ENCODE data around the gene CENPB.

CENPB gene

DNA sequence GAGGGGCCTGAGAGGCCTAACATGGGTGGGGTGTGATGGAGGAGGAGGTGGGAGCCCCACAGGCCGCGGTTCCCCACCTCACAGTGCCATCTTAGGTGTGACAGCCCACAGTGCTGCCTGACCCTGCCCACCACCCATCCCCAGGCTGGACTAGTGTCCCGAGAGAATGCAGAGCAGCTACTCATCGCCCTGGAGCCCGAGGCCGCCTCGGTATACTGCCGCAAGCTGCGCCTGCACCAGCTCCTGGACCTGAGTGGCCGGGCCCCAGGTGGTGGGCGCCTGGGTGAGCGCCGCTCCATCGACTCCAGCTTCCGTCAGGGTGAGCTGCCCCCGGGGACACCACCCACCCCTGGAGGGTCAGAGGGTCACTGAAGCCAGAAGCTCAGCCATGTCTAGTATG is 38.5 kb downstream of the CENPB start:
- DNase-seq: no peak

DNA sequence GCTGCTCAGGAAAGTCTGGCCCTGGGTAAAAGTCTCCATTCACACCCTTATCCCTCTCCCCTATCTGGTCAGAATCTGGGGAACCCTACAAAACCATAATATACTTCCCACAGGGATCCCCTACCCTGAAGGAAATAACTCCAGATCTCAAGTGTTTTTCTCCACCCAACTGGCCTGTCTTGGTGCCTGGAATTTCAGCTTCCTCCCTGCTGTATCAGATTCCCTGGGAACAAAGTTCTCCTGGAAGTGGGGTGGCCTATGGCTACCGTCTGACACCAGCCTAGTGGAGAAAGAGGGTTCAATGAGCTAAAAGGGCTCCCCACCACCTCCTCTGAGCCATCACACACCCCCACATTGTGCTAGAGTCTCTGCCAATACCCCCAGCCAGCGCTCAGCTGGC is 39.1 kb downstream of the CENPB start:
- DNase-seq: no peak

DNA sequence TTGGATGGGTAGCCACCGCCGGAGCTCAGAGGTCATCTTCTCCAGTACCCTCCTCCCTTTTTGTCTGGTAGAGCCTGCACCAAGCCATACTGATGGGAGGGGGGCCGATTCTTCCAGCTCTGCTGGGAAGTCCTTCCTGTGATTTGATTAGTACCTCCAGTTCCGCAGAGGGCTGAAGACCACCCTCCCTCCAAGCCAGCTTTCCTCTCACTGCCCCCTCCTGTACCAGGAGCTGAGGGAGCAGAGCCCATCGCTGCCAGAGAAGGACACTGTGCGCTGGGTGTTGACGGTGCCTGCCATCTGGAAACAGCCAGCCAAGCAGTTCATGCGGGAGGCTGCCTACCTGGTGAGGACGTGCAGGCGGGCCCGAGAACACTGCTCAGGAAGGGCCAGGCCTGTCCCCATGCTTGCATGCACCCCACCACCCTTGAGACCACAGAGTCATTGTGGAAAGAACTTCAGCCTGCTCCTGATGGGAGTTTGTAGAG is 40.8 kb downstream of the CENPB start:
- no peak for DNase-seq

DNA sequence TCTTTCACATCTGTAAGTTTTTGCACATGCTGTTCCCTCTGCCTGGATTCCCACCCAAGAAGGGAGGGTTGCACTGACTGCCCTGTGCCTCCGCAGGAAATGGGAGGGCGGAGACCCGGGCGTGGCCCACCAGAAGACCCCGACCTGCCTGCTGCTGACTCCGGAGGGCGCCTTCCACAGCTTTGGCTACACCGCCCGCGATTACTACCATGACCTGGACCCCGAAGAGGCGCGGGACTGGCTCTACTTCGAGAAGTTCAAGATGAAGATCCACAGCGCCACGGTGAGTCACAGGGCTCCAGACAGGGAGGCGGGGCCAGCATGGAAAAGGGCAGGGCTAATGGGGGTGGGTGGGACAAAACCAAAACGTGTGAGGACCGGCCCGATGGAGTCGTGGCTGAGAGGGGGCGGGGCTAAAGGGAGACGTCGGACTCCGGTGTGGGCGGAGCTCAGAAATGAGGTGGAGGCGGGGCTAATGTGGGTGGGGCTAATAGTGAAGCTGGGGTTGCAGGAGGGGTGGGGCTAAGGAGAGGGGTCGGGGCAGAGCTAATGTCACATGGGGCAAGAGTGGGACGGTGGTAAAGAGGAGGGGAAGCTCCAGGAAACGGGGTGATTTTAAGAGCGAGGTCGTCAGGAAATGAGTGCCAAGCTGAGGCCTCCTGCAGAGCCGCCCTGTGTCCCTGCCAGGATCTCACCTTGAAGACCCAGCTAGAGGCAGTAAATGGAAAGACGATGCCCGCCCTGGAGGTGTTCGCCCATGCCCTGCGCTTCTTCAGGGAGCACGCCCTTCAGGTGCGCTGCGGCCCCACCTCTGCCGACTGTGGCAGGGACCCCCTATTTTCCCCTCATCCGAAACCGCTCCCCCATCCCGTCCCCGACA is 41.5 kb downstream of the CENPB start:
- peak; percentile 72 for DNase-seq

DNA sequence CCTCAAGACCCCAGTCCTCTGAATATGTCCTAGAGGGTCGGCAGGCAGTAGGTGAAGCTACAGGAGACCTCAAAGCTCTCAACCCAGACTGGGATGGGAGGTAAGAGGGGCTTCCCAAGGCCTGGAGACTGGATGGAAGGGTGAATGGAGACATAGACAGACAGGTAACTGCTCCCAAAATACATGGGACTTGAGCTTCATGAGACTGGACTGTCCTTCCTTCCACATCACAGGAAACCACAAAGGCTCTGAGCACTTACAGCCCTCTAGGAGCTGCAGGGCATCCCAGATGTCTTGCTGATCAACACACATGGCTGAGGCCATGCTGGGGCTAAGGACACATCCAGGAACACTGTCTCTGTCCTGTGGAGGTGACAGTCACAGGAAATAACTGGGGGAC is 42.5 kb downstream of the CENPB start:
- DNase-seq: no peak

DNA sequence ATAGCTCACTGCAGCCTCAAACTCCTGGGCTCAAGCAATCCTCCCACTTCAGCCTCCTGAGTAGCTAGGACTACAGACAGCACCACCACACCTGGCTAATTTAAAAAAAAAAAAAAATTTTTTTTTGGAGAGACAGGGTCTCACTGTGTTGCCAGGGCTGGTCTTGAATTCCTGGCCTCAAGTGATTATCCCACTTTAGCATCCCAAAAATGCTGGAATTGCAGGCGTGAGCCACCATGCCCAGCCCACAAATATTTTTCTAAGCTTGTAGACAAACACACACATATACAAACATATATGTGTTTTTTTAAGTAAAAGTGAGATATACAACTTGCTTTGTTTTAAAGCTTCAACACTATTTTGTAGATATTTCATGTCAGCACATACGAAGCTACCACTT is 43.3 kb downstream of the CENPB start:
- no peak for DNase-seq

DNA sequence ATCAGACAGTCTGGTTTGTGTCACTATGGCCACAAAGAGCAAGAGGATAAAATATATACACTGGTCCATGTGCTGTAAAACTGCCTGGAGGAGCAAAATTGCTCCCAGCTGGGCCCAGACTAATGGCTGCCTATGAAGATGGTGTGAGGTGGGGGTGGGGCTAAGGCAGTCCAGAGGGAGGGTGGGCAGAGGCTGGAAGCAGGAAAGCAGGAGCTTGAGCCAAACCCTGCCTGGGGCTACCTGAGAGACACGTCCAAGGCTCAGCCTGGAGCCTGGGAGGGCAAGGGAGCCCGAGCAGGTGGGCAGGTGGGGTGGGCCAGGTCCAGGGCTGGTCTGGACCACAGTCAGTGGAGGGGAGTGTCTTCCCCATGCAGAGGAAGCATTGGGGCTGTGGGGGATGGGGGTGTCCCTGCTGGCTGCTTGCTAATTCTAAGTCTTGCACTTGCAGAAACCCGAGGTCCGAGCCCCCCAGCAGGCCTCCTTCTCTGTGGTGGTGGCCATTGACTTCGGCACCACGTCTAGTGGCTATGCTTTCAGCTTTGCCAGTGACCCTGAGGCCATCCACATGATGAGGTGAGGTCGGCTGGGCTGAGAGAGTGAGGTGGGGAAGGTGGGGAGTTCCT is 44.6 kb downstream of the CENPB start:
- no peak for DNase-seq

DNA sequence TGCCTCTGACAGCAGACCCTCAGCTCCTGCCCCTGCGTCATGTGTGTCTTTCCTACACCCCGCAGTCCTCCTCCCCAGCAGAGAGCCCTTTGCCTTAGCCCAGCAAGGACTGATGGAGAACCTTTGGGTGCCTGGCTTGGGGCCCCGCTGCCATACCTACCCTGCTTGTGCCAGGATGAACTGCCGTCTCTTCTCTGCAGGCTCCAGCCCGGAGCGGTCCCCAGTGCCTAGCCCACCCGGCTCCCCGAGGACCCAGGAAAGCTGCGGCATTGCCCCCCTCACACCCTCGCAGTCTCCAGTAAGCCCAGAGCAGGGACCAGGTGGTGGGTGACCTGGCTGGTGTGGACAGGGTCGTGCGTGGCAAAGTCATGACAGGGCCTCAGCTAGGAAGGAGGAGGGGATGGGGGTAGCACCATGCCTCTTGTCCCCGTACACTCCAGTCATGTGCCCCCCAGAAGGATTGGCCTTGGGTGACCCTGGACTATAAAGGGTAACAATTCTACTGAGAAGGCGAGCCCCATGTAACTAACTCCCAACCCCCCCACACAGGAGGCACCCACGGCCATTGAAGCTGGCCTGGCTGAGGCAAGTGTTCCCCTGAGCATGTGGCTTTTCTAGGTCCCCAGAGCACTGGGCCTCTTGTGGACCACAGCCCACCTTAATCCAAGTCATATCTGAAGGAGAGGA is 45.8 kb downstream of the CENPB start:
- DNase-seq: no peak

DNA sequence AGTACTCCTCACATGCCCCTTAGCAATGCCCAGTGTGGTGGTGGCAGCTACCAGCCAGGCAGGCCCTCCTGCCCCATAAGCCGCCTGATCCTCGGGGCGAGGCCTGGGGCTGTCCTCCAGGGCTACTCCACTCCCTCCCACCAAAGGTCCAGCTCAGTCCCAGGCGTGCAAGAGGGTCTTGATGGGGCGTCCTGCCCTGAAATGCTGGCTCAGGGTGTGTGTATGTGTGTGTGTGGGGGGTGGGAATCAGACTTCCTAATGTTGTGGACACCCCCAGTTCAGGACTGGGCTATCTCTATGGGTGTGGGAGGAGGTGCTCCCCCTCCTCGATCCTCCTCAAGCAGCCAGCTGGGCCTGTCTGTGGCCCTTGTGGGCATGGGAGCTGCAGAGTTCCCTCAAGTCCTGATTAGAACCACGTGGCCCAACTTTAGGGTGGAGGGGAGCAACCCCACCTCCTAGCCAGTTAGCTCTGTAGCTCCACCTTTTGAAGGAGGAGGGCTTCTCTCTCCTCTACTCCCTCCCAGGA is 46.6 kb downstream of the CENPB start:
- DNase-seq: no peak

DNA sequence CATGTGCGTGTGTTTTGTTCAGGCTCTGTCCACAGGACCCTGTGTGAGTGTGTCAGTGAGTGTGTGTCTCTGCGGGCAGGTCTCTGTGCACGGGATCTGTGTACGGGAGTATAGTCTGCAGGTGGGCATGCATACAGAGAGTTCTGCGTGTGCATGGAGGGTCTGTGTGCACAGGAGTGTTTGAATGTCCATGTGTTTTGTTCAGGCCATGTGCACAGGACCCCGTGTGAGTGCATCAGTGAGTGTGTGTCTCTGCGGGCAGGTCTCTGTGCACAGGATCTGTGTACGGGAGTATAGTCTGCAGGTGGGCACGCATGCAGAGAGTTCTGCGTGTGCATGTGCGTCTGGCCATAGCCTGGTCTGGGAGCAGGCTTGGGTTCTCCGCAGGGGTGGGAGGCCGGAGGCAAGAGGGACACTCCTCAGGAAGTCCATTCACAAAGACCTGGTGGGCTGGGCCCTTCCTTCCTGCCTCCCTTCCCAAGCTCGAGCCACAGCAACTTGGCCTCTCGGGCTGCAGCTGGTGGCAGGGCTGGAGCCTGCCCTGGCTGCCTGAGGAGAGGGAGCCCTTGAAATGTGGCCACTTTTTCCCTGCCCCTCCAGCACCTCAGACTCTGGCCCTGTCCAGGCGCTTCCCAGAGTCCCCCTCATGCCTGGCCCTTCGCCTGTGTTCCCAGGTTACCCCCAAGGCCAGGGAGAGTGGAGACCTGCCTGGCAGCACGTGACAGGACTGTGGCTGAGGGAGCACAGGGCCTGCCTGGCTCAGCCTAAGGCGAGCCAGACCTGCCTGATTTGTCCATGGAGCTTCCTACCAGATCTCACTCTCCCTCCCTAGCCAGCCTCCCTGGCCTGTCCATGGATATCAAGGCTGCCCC is 47.2 kb downstream of the CENPB start:
- no peak for DNase-seq

DNA sequence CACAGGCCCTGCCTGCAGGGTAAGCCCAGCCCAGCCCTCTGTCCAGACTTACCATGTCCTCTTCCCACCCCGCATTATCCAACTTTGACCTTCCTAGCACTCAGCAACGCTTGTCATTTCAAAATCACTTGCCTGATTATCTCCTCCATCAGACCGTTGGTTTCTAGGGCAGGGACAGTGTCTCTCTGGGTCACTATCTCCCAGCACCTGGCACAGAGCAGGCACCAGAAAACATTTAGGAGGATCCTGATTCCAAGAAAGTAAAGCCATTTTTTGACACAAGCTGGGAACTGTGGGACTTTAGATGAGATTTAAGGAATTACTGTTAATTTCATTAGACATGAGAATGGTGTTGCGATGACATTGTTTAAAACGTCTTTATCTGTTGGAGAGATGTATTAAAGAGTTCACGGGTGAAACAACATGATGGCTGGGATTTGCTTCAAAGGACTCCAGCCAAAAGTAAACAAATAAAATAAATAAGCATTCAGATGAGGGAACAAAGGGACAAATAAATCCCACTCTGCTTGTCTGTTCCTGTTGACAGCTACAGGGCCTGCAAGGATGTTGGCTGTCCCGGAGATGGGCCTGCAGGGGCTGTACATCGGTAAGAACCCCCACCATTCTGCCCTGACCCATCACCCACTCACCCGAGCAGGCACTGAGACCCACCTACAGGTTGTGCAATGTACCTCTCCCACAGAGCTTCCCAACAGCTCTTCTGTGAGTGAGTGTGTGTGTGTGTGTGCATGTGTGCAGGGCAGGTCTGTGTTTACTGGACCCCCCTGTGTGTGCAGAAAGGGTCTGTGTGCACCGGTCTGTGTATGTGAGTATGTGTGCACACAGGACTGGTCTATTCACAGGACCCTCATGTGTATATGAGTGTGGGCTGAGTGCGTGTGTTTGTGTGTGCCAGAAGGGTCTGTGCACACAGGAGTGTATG is 48.2 kb downstream of the CENPB start:
- DNase-seq: no peak

DNA sequence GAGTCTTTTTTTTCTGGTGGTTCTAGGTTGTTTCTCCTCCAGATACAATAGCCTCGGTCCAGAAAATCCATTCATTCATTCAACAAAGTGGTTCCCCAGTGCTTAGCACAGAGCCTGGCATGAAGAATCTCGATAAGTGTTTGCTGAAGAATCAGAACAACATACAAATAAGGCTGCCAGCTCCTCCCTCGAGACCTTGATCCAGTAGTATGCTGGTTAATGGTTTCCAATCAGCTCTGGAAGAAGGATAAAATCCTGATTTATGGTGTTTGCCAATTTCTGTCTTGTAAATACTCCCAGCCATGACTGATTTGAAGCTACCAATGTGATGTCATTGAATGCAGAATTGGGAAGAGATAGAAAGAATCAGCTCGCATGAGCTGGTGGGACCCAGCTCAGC is 50.8 kb downstream of the CENPB start:
- no peak for DNase-seq

DNA sequence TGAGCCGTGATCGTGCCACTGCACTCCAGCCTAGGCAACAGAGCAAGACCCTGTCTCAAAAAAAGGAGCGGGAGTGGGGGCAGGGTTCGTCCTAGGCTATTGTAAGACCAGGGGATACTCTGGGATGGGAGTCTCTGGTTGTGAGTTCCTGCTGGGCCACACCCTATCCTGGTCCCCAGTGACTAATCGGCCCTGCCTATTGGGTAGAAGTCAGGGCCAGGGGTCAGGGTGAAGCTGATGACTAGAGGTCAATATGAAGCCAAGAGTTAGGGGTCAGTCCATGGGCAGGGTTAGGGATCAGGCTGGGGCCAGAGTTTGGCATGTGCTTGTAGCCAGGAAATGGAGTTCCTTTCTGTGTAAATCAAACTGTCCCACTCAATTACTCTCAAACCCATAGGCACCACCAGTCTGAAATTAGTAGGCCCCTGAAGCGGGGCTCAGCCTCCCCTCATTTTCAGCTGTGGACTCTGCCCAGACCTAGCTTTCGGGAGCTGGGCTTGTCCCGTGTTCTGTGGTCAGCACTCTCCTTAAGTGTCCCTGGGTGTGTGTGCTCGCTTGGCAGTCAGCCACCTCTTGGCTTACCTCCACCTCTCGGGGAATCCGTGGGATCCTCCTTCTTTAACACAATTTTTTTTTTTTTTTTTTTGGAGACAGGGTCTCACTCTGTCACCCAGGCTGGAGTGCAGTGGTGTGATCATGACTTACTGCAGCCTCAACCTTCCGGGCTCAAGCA is 52.3 kb downstream of the CENPB start:
- no peak for DNase-seq

All from T-helper 9 cell (primary cell).